Stimulated activated CD8-positive, alpha-beta memory T cell treated with anti-CD3 and anti-CD28 coated beads, Interleukin-12 subunit alpha, Interleukin-12 subunit beta, amount 100 ng/mL, for 24 hours (primary cell): ENCODE data around the gene SCARB1.

Source experiments
- DNase-seq: peaks from one replicate; pipeline ENCODE4 v3.0.0-alpha.2; 2020; ENCODE audit errors: extremely low read depth

SCARB1 gene

GRCh38 chr12:124745891-124746570 lies 117.6 kb downstream of the SCARB1 start:
- DNase-seq = no peak

GRCh38 chr12:124745465-124745890 lies 118.2 kb downstream of the SCARB1 start:
- DNase-seq = no peak

GRCh38 chr12:124744659-124745464 lies 118.8 kb downstream of the SCARB1 start:
- no peak for DNase-seq

GRCh38 chr12:124744273-124744640 lies 119.4 kb downstream of the SCARB1 start:
- no peak for DNase-seq

GRCh38 chr12:124743479-124744272 lies 120.0 kb downstream of the SCARB1 start:
- DNase-seq = no peak

- DNase-seq = no peak
These were observed 121.0 kb downstream of the SCARB1 start for GRCh38 chr12:124742678-124743077.

- DNase-seq = no peak
These were observed 121.6 kb downstream of the SCARB1 start for GRCh38 chr12:124742111-124742510.

GRCh38 chr12:124741211-124741610 lies 122.5 kb downstream of the SCARB1 start:
- no peak for DNase-seq

GRCh38 chr12:124740691-124741137 lies 123.0 kb downstream of the SCARB1 start:
- DNase-seq = no peak

- no peak for DNase-seq
These were observed 123.6 kb downstream of the SCARB1 start for GRCh38 chr12:124739953-124740561.

- DNase-seq = no peak
These were observed 124.8 kb downstream of the SCARB1 start for GRCh38 chr12:124738636-124739467.

- DNase-seq = no peak
These were observed 125.7 kb downstream of the SCARB1 start for GRCh38 chr12:124737772-124738635.

- no peak for DNase-seq
These were observed 126.6 kb downstream of the SCARB1 start for GRCh38 chr12:124737040-124737419.

- no peak for DNase-seq
These were observed 127.3 kb downstream of the SCARB1 start for GRCh38 chr12:124736115-124737039.

GRCh38 chr12:124734224-124734788 lies 129.4 kb downstream of the SCARB1 start:
- no peak for DNase-seq

GRCh38 chr12:124733086-124733485 lies 130.6 kb downstream of the SCARB1 start:
- DNase-seq = no peak

- DNase-seq = no peak
These were observed 131.2 kb downstream of the SCARB1 start for GRCh38 chr12:124732275-124733075.

- DNase-seq = no peak
These were observed 131.8 kb downstream of the SCARB1 start for GRCh38 chr12:124731869-124732268.
